ENCODE results near the gene OR6N2.

The OR6N2 gene

GRCh38 chr1:158781104-158781503 lies at the start of gene OR6N2:
Gene OR6N2 (minus strand): TSS chr1:158781204. CDS start chr1:158777635, 3,569 bp downstream.
- DNase-seq: no peak

GRCh38 chr1:158830074-158830677 lies 49.2 kb upstream of the OR6N2 start:
- DNase-seq: no peak

- no peak for DNase-seq
Measured at GRCh38 chr1:158821723-158822122, 40.7 kb upstream of the OR6N2 start.

GRCh38 chr1:158819461-158820443 lies 38.7 kb upstream of the OR6N2 start:
- DNase-seq: no peak

- no peak for DNase-seq
Measured at GRCh38 chr1:158818975-158819431, 38.0 kb upstream of the OR6N2 start.

GRCh38 chr1:158818560-158818959 lies 37.6 kb upstream of the OR6N2 start:
- no peak for DNase-seq

- no peak for DNase-seq
Measured at GRCh38 chr1:158814970-158815369, 34.0 kb upstream of the OR6N2 start.

- DNase-seq: no peak
Measured at GRCh38 chr1:158813164-158813563, 32.2 kb upstream of the OR6N2 start.

- no peak for DNase-seq
Measured at GRCh38 chr1:158812336-158812735, 31.3 kb upstream of the OR6N2 start.

- DNase-seq: no peak
Measured at GRCh38 chr1:158810311-158810710, 29.3 kb upstream of the OR6N2 start.

GRCh38 chr1:158809862-158810261 lies 28.9 kb upstream of the OR6N2 start:
- no peak for DNase-seq

- no peak for DNase-seq
Measured at GRCh38 chr1:158809256-158809655, 28.3 kb upstream of the OR6N2 start.

GRCh38 chr1:158806916-158807536 lies 26.0 kb upstream of the OR6N2 start:
- no peak for DNase-seq

GRCh38 chr1:158803678-158804077 lies 22.7 kb upstream of the OR6N2 start:
- DNase-seq: no peak

GRCh38 chr1:158801396-158801795 lies 20.4 kb upstream of the OR6N2 start:
- no peak for DNase-seq

GRCh38 chr1:158800526-158800925 lies 19.5 kb upstream of the OR6N2 start:
- DNase-seq: no peak

- no peak for DNase-seq
Measured at GRCh38 chr1:158799689-158800088, 18.7 kb upstream of the OR6N2 start.

- DNase-seq: no peak
Measured at GRCh38 chr1:158798531-158798930, 17.5 kb upstream of the OR6N2 start.

- DNase-seq: no peak
Measured at GRCh38 chr1:158794247-158794646, 13.2 kb upstream of the OR6N2 start.

- no peak for DNase-seq
Measured at GRCh38 chr1:158793604-158794003, 12.6 kb upstream of the OR6N2 start.

- DNase-seq: no peak
Measured at GRCh38 chr1:158771950-158772866, 8.8 kb downstream of the OR6N2 start, which contains the start of gene OR6N1. Gene OR6N1 (minus strand): TSS chr1:158772195. CDS start chr1:158766682, 5,513 bp downstream.

- no peak for DNase-seq
Measured at GRCh38 chr1:158754420-158754819, 26.6 kb downstream of the OR6N2 start, which contains the start of gene OR6K6. Gene OR6K6 (plus strand): TSS chr1:158754720. CDS start chr1:158754888, 168 bp downstream.
